ENCODE results near the gene ZFPM1. TPM values are rescaled to one million over a fixed set of nuclear protein-coding genes. Genes with fewer than 3 reads are reported as not detected.

Gene ZFPM1
- total RNA-seq, 2 donors from 2014 or later, result 10.9 to 11.4 TPM

- no peak for ATAC-seq
- Histone ChIP-seq H3K9me3 (no peaks in the 10 kb centered on the region), H3K4me3 (no peak overlapping the region), H3K4me1 (no peaks in the 10 kb centered on the region), H3K27ac (no peak overlapping the region), H3K36me3 (replicated peaks in 1 of 2; ENCODE audit: insufficient read depth in 1 of 2, low read depth in 2 of 2) (peaks cover 0 to 10% of the 10 kb centered on the region in 2 donors), H3K27me3 (no peaks in the 10 kb centered on the region)
- TF ChIP-seq POLR2A (IDR thresholded peaks at IDR 0.05), result no peak
- no peak for TF ChIP-seq CTCF (IDR thresholded peaks at IDR 0.05)
- WGBS, 2 donors, result 93 to 94% methylated on average over 26 of the region's 26 CpGs
- no peak for DNase-seq
- intact Hi-C loops (cut with DNase I), result no loop called here
These were observed 125.6 kb downstream of the ZFPM1 start for GRCh38 chr16:88578446-88579313.

- WGBS, 2 donors, result 93 to 94% methylated on average over 16 of the region's 16 CpGs
- intact Hi-C loops (cut with DNase I), result no loop called here
These were observed 127.3 kb downstream of the ZFPM1 start for GRCh38 chr16:88580371-88580770.

GRCh38 chr16:88581033-88581432, 128.0 kb downstream of the ZFPM1 start:
- DNase-seq (no peak), ATAC-seq (no peak)
- 90 to 92% methylated on average over 4 of the region's 4 CpGs for WGBS, 2 donors
- Histone ChIP-seq H3K9me3 (no peaks in the 10 kb centered on the region), H3K27me3 (no peaks in the 10 kb centered on the region), H3K36me3 (replicated peaks in 1 of 2; ENCODE audit: insufficient read depth in 1 of 2, low read depth in 2 of 2) (peaks cover 0 to 10% of the 10 kb centered on the region in 2 donors), H3K4me3 (no peak overlapping the region), H3K27ac (no peak overlapping the region), H3K4me1 (no peaks in the 10 kb centered on the region)
- TF ChIP-seq CTCF (IDR thresholded peaks at IDR 0.05) (no peak), POLR2A (IDR thresholded peaks at IDR 0.05) (no peak)
- intact Hi-C loops (cut with DNase I), result no loop called here

More at GRCh38 chr16:88580371-88580770, 127.3 kb downstream of the ZFPM1 start:
- DNase-seq, result no peak
- ATAC-seq, result no peak
- Histone ChIP-seq H3K36me3 (replicated peaks in 1 of 2; ENCODE audit: insufficient read depth in 1 of 2, low read depth in 2 of 2) (peaks cover 0 to 10% of the 10 kb centered on the region in 2 donors), H3K27ac (no peak overlapping the region), H3K27me3 (no peaks in the 10 kb centered on the region), H3K4me3 (no peak overlapping the region), H3K4me1 (no peaks in the 10 kb centered on the region), H3K9me3 (no peaks in the 10 kb centered on the region)
- TF ChIP-seq CTCF (IDR thresholded peaks at IDR 0.05) (no peak), POLR2A (IDR thresholded peaks at IDR 0.05) (no peak)

GRCh38 chr16:88582912-88583575, 130.0 kb downstream of the ZFPM1 start:
- no peaks in the 10 kb centered on the region for H3K9me3 ChIP-seq
- 89 to 90% methylated on average over 14 of the region's 14 CpGs for WGBS, 2 donors

More at GRCh38 chr16:88582912-88583575, 130.0 kb downstream of the ZFPM1 start:
- no peaks in the 10 kb centered on the region for H3K4me1 ChIP-seq
- DNase-seq, result no peak
- peaks cover 0 to 7% of the 10 kb centered on the region in 2 donors for H3K36me3 ChIP-seq (replicated peaks in 1 of 2; ENCODE audit: insufficient read depth in 1 of 2, low read depth in 2 of 2)
- no peak overlapping the region for H3K4me3 ChIP-seq
- ATAC-seq, result no peak
- intact Hi-C loops (cut with DNase I), result no loop called here
- no peak overlapping the region for H3K27ac ChIP-seq
- no peaks in the 10 kb centered on the region for H3K27me3 ChIP-seq
- no peak for TF ChIP-seq CTCF (IDR thresholded peaks at IDR 0.05)
- TF ChIP-seq POLR2A (IDR thresholded peaks at IDR 0.05), result no peak

Data from body of pancreas (tissue), 4 donors.